KOPT-K1 (cell line): ENCODE data around the gene POLD3.
"Not testable (repeated sequence)": the region's sequence is repeated elsewhere in the genome, so short reads cannot be mapped to it uniquely, and the experiment has no call there.

Experiments
- H3K27ac ChIP-seq: fragments of 200-600 bp; sonication (generic); 2 replicates; pipeline ENCODE4 v1.5.1; 2016; ENCODE audit warnings: antibody characterized with exemption, mild to moderate bottlenecking, low read depth, low read length; ENCODE audit not compliant: poor library complexity, severe bottlenecking
- H3K36me3 ChIP-seq: fragments of 200-600 bp; sonication (generic); 2 replicates; pipeline ENCODE4 v1.5.1; 2017; ENCODE audit warnings: antibody characterized with exemption, mild to moderate bottlenecking, low read length, moderate library complexity; ENCODE audit not compliant: insufficient read depth
- H3K9me3 ChIP-seq: fragments of 200-600 bp; sonication (generic); 2 replicates; pipeline ENCODE4 v1.5.1; 2017; ENCODE audit warnings: antibody characterized with exemption, low read length, mild to moderate bottlenecking; ENCODE audit not compliant: insufficient read depth, poor library complexity, severe bottlenecking

POLD3 gene

GRCh38 chr11:74639533-74639932, 47.2 kb downstream of the POLD3 start:
- Histone ChIP-seq H3K27ac (no peak overlapping the region), H3K36me3 (peaks cover 100% of the 10 kb centered on the region), H3K9me3 (no peaks in the 10 kb centered on the region)

GRCh38 chr11:74641289-74641688, 48.9 kb downstream of the POLD3 start:
- H3K27ac ChIP-seq: no peak overlapping the region
- peaks cover 99% of the 10 kb centered on the region for H3K36me3 ChIP-seq
- H3K9me3 ChIP-seq: no peaks in the 10 kb centered on the region

GRCh38 chr11:74641905-74642304, 49.5 kb downstream of the POLD3 start:
- peaks cover 99% of the 10 kb centered on the region for H3K36me3 ChIP-seq

GRCh38 chr11:74642912-74643311, 50.5 kb downstream of the POLD3 start:
- Histone ChIP-seq H3K9me3 (no peaks in the 10 kb centered on the region), H3K36me3 (peaks cover 96% of the 10 kb centered on the region), H3K27ac (no peak overlapping the region)

More at GRCh38 chr11:74641905-74642304, 49.5 kb downstream of the POLD3 start:
- H3K27ac ChIP-seq: no peak overlapping the region
- no peaks in the 10 kb centered on the region for H3K9me3 ChIP-seq

- peaks cover 96% of the 10 kb centered on the region for H3K36me3 ChIP-seq
- no peaks in the 10 kb centered on the region for H3K9me3 ChIP-seq
- no peak overlapping the region for H3K27ac ChIP-seq
These were observed 51.7 kb downstream of the POLD3 start for GRCh38 chr11:74644081-74644480.

GRCh38 chr11:74646215-74646614, 53.8 kb downstream of the POLD3 start:
- Histone ChIP-seq H3K9me3 (no peaks in the 10 kb centered on the region), H3K36me3 (peaks cover 96% of the 10 kb centered on the region), H3K27ac (no peak overlapping the region)

GRCh38 chr11:74646954-74647353, 54.6 kb downstream of the POLD3 start:
- Histone ChIP-seq H3K27ac (no peak overlapping the region), H3K9me3 (no peaks in the 10 kb centered on the region), H3K36me3 (peaks cover 96% of the 10 kb centered on the region)

- Histone ChIP-seq H3K27ac (no peak overlapping the region), H3K36me3 (peaks cover 96% of the 10 kb centered on the region), H3K9me3 (no peaks in the 10 kb centered on the region)
These were observed 55.0 kb downstream of the POLD3 start for GRCh38 chr11:74647404-74647803.

- H3K9me3 ChIP-seq: no peaks in the 10 kb centered on the region
- H3K27ac ChIP-seq: no peak overlapping the region
- H3K36me3 ChIP-seq: peaks cover 96% of the 10 kb centered on the region
These were observed 55.4 kb downstream of the POLD3 start for GRCh38 chr11:74647831-74648230.

GRCh38 chr11:74648894-74649293, 56.5 kb downstream of the POLD3 start:
- Histone ChIP-seq H3K27ac (no peak overlapping the region), H3K9me3 (no peaks in the 10 kb centered on the region), H3K36me3 (peaks cover 92% of the 10 kb centered on the region)

- no peak overlapping the region for H3K27ac ChIP-seq
- H3K9me3 ChIP-seq: no peaks in the 10 kb centered on the region
- peaks cover 88% of the 10 kb centered on the region for H3K36me3 ChIP-seq
These were observed 58.1 kb downstream of the POLD3 start for GRCh38 chr11:74650498-74650897.

GRCh38 chr11:74654976-74655375, 62.6 kb downstream of the POLD3 start:
- Histone ChIP-seq H3K36me3 (peaks cover 53% of the 10 kb centered on the region), H3K9me3 (peaks cover 23% of the 10 kb centered on the region), H3K27ac (no peak overlapping the region)

- Histone ChIP-seq H3K9me3 (peaks cover 29% of the 10 kb centered on the region), H3K36me3 (peaks cover 33% of the 10 kb centered on the region)
- H3K27ac ChIP-seq: not testable (repeated sequence)
These were observed 66.7 kb downstream of the POLD3 start for GRCh38 chr11:74659124-74659523.

GRCh38 chr11:74662487-74663103, 70.2 kb downstream of the POLD3 start:
- Histone ChIP-seq H3K36me3 (peaks cover 22% of the 10 kb centered on the region), H3K27ac (no peak overlapping the region)

GRCh38 chr11:74663315-74663714, 70.9 kb downstream of the POLD3 start:
- H3K9me3 ChIP-seq: peaks cover 22% of the 10 kb centered on the region
- H3K27ac ChIP-seq: no peak overlapping the region
- peaks cover 22% of the 10 kb centered on the region for H3K36me3 ChIP-seq

More at GRCh38 chr11:74662487-74663103, 70.2 kb downstream of the POLD3 start:
- peaks cover 29% of the 10 kb centered on the region for H3K9me3 ChIP-seq
